Transverse colon (tissue), 4 donors: ENCODE measurements around the gene FFAR3. TPM values are rescaled to one million over a fixed set of nuclear protein-coding genes. Genes with fewer than 3 reads are reported as not detected.

Experiments used
- DNase-seq: peaks from one replicate; pipeline ENCODE4 v3.0.0-alpha.2; 2019
- H3K27ac ChIP-seq, 4 donors: fragments of 200-600 bp; sonication (generic); 2 replicates each; pipeline ENCODE4 v1.5.1; 2016 to 2018; ENCODE audit warnings: inconsistent platforms in 4 of 4
- H3K27me3 ChIP-seq: fragments of 200-600 bp; sonication (generic); 2 replicates; pipeline ENCODE4 v1.5.1; 2017; ENCODE audit warnings: inconsistent platforms
- H3K36me3 ChIP-seq, 4 donors: fragments of 200-600 bp; sonication (generic); 2 replicates each; pipeline ENCODE4 v1.5.1; 2017 to 2019; ENCODE audit warnings: inconsistent platforms in 4 of 4
- H3K4me1 ChIP-seq, 4 donors: fragments of 200-600 bp; sonication (generic); 2 replicates each; pipeline ENCODE4 v1.5.1; 2017 to 2020; ENCODE audit warnings: inconsistent platforms in 4 of 4
- H3K4me3 ChIP-seq, 4 donors: fragments of 200-600 bp; sonication (generic); 1 replicate in 1 of 4; 2 replicates in 3 of 4; pipeline versions ENCODE4 v1.5.1 to v1.6.1; 2017 to 2019; ENCODE audit warnings: inconsistent platforms in 4 of 4
- H3K9me3 ChIP-seq, 2 donors: fragments of 200-600 bp; sonication (generic); 2 replicates each; pipeline ENCODE4 v1.5.1; 2017 to 2019; ENCODE audit warnings: inconsistent platforms in 2 of 2
- EP300 ChIP-seq: sonication (generic); formaldehyde crosslinking; IDR thresholded peaks from one replicate; pipeline ENCODE4 v1.6.1; 2017; ENCODE audit warnings: antibody characterized with exemption, low read depth
- POLR2A ChIP-seq: fragments of 450-650 bp; IDR thresholded peaks from one replicate; pipeline ENCODE4 v1.6.1; 2016; ENCODE audit warnings: antibody characterized with exemption, mild to moderate bottlenecking, moderate library complexity
- POLR2AphosphoS5 ChIP-seq, 3 donors: sonication (generic); formaldehyde crosslinking; IDR thresholded peaks; one replicate each; pipeline ENCODE4 v1.6.1; 2016; ENCODE audit warnings: antibody characterized with exemption in 3 of 3
- WGBS, 2 donors: methylation state at CpG; one replicate each; pipeline ENCODE4 v1.1.5; 2018; ENCODE audit warnings: low coverage in 1 of 2; 5-methylcytosine and 5-hydroxymethylcytosine counted together
- in situ Hi-C, 4 donors: fragments of 200-750 bp; cut with MboI; loops; one replicate each; pipeline versions ENCODE4 v1.15.0 to v1.15.1; 2017; ENCODE audit warnings: low sequenced_read_pairs in 3 of 4, low pct_ligation_motif_present in 1 of 4, low pct_unique_long_range_greater_than_20kb in 1 of 4
- intact Hi-C: fragments of 100-400 bp; cut with DNase I; formaldehyde crosslinking; loops from one replicate; pipeline ENCODE4 v1.15.1; 2023; ENCODE audit warnings: low total_unique reads
- total RNA-seq, 4 donors: library from RNA; depleted of rRNA; stranded (reverse); fragments of >200 nt; gene quantifications; one replicate each; pipeline ENCODE4 v1.1.0, GENCODE V29; 2016
- TF ChIP-seq, protein P1 (sequence below), 5 experiments: fragments of 200-600 bp in 3 of 5; fragments of 450-650 bp in 2 of 5; sonication (generic) in 3 of 5; IDR thresholded peaks; 1 replicate in 2 of 5; 2 replicates in 3 of 5; pipeline ENCODE4 v1.5.1; 2016 to 2017; ENCODE audit warnings: antibody characterized with exemption in 5 of 5, inconsistent platforms in 3 of 5, mild to moderate bottlenecking in 2 of 5, moderate library complexity in 1 of 5

FFAR3 gene
- total RNA-seq, 4 donors from 2014 or later: 0.27 TPM; not detected in 3

DNA sequence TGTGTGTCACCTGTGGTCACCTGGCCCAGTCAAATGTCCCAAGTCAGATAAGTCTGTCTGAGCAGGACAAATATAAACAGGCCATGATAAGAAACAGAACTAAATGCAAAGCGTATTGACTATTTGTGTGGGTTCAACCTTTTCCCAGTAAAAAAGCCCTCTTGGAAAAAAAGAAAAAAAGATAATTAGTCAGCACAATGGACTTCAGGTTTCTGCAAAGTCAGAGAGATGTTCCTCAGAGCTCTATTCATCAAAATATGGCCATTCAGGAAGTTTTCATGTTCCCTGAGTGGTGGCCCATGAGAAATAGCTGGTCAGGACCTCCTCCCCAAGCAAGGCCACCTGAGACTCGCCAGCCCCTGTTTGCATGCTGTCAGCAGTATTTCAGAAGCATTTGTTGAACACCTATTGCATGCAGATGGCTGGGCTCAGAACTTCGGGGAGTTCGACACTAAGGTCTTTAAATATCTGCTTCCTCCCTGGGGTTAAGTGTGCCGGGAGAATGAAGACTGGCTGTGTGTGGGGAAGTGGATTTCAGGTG is 2.7 kb downstream of the FFAR3 start:
- Histone ChIP-seq H3K36me3 (no peaks in the 10 kb centered on the region), H3K27ac (no peak overlapping the region), H3K27me3 (no peaks in the 10 kb centered on the region), H3K4me3 (no peak overlapping the region), H3K9me3 (no peaks in the 10 kb centered on the region), H3K4me1 (no peaks in the 10 kb centered on the region)
- no peak for DNase-seq
- intact Hi-C loops: no loop called here
- 0 to 55% methylated on average over 1 to 5 of the region's 5 CpGs for WGBS, 2 donors
- TF ChIP-seq POLR2A (no peak), EP300 (no peak), POLR2AphosphoS5 (IDR thresholded peaks at IDR 0.05) (no peak)
- TF ChIP-seq, protein P1, sequence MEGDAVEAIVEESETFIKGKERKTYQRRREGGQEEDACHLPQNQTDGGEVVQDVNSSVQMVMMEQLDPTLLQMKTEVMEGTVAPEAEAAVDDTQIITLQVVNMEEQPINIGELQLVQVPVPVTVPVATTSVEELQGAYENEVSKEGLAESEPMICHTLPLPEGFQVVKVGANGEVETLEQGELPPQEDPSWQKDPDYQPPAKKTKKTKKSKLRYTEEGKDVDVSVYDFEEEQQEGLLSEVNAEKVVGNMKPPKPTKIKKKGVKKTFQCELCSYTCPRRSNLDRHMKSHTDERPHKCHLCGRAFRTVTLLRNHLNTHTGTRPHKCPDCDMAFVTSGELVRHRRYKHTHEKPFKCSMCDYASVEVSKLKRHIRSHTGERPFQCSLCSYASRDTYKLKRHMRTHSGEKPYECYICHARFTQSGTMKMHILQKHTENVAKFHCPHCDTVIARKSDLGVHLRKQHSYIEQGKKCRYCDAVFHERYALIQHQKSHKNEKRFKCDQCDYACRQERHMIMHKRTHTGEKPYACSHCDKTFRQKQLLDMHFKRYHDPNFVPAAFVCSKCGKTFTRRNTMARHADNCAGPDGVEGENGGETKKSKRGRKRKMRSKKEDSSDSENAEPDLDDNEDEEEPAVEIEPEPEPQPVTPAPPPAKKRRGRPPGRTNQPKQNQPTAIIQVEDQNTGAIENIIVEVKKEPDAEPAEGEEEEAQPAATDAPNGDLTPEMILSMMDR (IDR thresholded peaks at IDR 0.05): no peak
- in situ Hi-C loops: loop anchor here in 1 of 4 donors (25.0 kb wide), 1 partner anchor 101 kb away; no protein-coding TSS in a partner anchor

DNA sequence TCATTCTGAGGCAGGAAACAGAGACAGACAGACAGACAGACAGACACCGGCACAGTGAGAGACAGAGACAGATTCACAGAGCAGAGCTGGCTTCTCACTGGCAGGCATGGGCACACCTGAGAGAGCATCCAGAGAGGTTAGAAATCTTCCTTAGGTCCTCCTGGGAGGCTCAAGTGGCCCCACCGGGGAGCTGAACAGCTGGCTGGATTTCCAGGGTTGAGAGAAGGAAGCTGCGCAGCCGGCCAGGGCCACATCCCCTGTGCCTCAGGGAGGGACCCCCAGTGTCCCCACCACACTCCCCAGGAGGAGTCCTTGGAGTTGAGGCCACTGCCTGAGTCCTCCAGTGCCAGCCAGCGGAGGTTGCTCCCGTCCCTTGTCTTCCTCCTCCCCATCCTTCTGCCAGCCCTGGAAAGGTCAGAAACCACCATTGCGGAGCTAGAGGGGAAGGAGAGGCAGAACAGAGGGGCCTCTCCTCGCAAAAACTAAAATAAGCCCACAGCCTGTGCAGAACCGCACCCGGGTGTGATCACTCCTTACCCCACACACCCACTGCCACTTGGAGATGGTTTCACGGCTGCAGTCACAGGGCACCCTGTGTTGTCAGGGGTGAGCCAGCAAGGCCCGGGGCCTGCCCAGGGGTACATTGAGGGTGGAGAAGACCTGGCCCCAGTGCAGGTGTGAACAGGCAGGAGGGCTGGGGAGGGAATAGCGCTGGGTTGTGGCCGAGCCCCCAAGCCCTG is 4.2 kb downstream of the FFAR3 start:
- 69% methylated on average over 14 of the region's 14 CpGs; no CpG with 5 or more reads in 1 of the 2 donors for WGBS, 2 donors
- no peaks in the 10 kb centered on the region for H3K27me3 ChIP-seq
- no peak for DNase-seq
- no peak overlapping the region for H3K27ac ChIP-seq
- intact Hi-C loops: no loop called here
- H3K36me3 ChIP-seq: no peaks in the 10 kb centered on the region
- TF ChIP-seq POLR2A (no peak), POLR2AphosphoS5 (IDR thresholded peaks at IDR 0.05) (no peak), EP300 (no peak)
- TF ChIP-seq, protein P1 (IDR thresholded peaks at IDR 0.05): no peak
- in situ Hi-C loops: loop anchor here in 1 of 4 donors (25.0 kb wide), 1 partner anchor 100 kb away; no protein-coding TSS in a partner anchor
- no peak overlapping the region for H3K4me3 ChIP-seq
- H3K9me3 ChIP-seq: no peaks in the 10 kb centered on the region
- H3K4me1 ChIP-seq: no peaks in the 10 kb centered on the region

GRCh38 chr19:35363001-35363590 is 4.8 kb downstream of the FFAR3 start:
- no peaks in the 10 kb centered on the region for H3K36me3 ChIP-seq
- intact Hi-C loops: no loop called here
- WGBS, 2 donors: 73% methylated on average over 11 of the region's 11 CpGs; no CpG with 5 or more reads in 1 of the 2 donors
- H3K9me3 ChIP-seq: no peaks in the 10 kb centered on the region
- H3K4me1 ChIP-seq: no peaks in the 10 kb centered on the region
- in situ Hi-C loops: loop anchor here in 1 of 4 donors (25.0 kb wide), 1 partner anchor 99 kb away; no protein-coding TSS in a partner anchor
- no peak for TF ChIP-seq EP300
- no peak for TF ChIP-seq POLR2A
- no peak for TF ChIP-seq POLR2AphosphoS5 (IDR thresholded peaks at IDR 0.05)
- TF ChIP-seq, protein P1 (IDR thresholded peaks at IDR 0.05): no peak
- no peaks in the 10 kb centered on the region for H3K27me3 ChIP-seq
- no peak overlapping the region for H3K27ac ChIP-seq
- no peak for DNase-seq
- no peak overlapping the region for H3K4me3 ChIP-seq

GRCh38 chr19:35363711-35364425 is 5.6 kb downstream of the FFAR3 start:
- no peak for DNase-seq
- Histone ChIP-seq H3K9me3 (no peaks in the 10 kb centered on the region), H3K36me3 (no peaks in the 10 kb centered on the region), H3K27me3 (no peaks in the 10 kb centered on the region), H3K27ac (no peak overlapping the region), H3K4me3 (no peak overlapping the region), H3K4me1 (no peaks in the 10 kb centered on the region)
- WGBS, 2 donors: 81 to 92% methylated on average over 6 to 19 of the region's 19 CpGs
- intact Hi-C loops (no loop called here), in situ Hi-C loops (loop anchor here in 1 of 4 donors (25.0 kb wide), 1 partner anchor 98 kb away; no protein-coding TSS in a partner anchor)
- TF ChIP-seq, protein P1 (IDR thresholded peaks at IDR 0.05): no peak
- no peak for TF ChIP-seq POLR2A
- TF ChIP-seq POLR2AphosphoS5 (IDR thresholded peaks at IDR 0.05): no peak
- TF ChIP-seq EP300: no peak
